Ectodermal cell (in vitro differentiated cells): Measurements from ENCODE around the gene NENF.
A peak's percentile ranks its signal among the peaks of the same experiment; 100 is the strongest.

ENCODE experiments used
- H3K27ac ChIP-seq: 2 replicates; pipeline ENCODE4 v1.7.0; 2013; ENCODE audit warnings: mild to moderate bottlenecking, low read depth, low read length; ENCODE audit not compliant: insufficient read depth, poor library complexity, severe bottlenecking
- H3K27me3 ChIP-seq: 2 replicates; pipeline ENCODE4 v1.7.0; 2013; ENCODE audit warnings: mild to moderate bottlenecking, low read length; ENCODE audit not compliant: insufficient read depth, control insufficient read depth, poor library complexity, severe bottlenecking
- H3K36me3 ChIP-seq: one replicate; pipeline ENCODE4 v1.7.0; 2013; ENCODE audit warnings: low read length; ENCODE audit not compliant: control insufficient read depth, insufficient read depth
- H3K4me1 ChIP-seq: one replicate; pipeline ENCODE4 v1.7.0; 2013; ENCODE audit warnings: low read length; ENCODE audit not compliant: control insufficient read depth, insufficient read depth
- H3K4me3 ChIP-seq: 2 replicates; pipeline ENCODE4 v1.7.0; 2013; ENCODE audit warnings: low read depth, low read length, control low read depth; ENCODE audit not compliant: insufficient read depth
- H3K9me3 ChIP-seq: 2 replicates; pipeline ENCODE4 v1.7.0; 2013; ENCODE audit warnings: mild to moderate bottlenecking, low read length, moderate library complexity; ENCODE audit not compliant: control insufficient read depth
- WGBS, 2 experiments: methylation state at CpG; one replicate each; pipeline ENCODE4 v1.1.7; 2013; ENCODE audit warnings: missing lambda C conversion rate in 2 of 2; 5-methylcytosine and 5-hydroxymethylcytosine counted together

The NENF gene

DNA sequence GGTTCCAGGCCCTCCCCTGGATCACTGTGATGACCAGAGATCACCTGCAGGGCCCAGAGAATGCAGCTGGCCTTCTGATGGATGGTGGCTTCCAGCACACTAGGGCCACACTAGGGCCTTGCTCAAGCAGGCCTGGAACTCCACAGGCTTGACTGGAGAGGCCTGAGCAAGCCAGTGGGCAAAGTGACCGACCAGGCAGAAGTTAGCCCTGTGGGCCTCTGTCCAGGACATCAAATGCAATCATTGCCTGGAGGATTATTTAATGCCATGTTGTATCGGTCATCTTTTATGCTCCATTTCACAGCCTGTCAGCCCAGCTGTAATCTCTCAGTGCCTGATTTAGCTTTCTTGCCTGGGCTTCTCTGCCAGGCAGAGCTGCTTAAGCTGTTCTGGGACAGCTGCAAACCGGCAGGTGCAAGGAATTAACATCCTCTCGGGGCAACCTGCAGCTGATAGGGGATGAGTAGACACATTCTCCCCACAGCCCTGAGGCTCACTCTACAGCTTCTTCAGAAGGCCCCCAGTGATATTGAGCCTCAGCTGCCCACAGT, 17.7 kb downstream of the NENF start:
- WGBS, 2 experiments = 88% methylated on average over 4 of the region's 4 CpGs
- H3K36me3 ChIP-seq = no peaks in the 10 kb centered on the region
- no peaks in the 10 kb centered on the region for H3K27me3 ChIP-seq
- no peak overlapping the region for H3K4me3 ChIP-seq
- peaks cover 9% of the 10 kb centered on the region for H3K4me1 ChIP-seq
- no peaks in the 10 kb centered on the region for H3K9me3 ChIP-seq
- peak overlapping the region; percentile 50 for H3K27ac ChIP-seq

- WGBS, 2 experiments = 88 to 91% methylated on average over 6 of the region's 6 CpGs
- H3K4me3 ChIP-seq = no peak overlapping the region
- no peaks in the 10 kb centered on the region for H3K9me3 ChIP-seq
- no peak overlapping the region for H3K27ac ChIP-seq
- no peaks in the 10 kb centered on the region for H3K36me3 ChIP-seq
- peaks cover 9% of the 10 kb centered on the region for H3K4me1 ChIP-seq
- H3K27me3 ChIP-seq = no peaks in the 10 kb centered on the region
Measured at GRCh38 chr1:212451416-212452322, 18.9 kb downstream of the NENF start.

DNA sequence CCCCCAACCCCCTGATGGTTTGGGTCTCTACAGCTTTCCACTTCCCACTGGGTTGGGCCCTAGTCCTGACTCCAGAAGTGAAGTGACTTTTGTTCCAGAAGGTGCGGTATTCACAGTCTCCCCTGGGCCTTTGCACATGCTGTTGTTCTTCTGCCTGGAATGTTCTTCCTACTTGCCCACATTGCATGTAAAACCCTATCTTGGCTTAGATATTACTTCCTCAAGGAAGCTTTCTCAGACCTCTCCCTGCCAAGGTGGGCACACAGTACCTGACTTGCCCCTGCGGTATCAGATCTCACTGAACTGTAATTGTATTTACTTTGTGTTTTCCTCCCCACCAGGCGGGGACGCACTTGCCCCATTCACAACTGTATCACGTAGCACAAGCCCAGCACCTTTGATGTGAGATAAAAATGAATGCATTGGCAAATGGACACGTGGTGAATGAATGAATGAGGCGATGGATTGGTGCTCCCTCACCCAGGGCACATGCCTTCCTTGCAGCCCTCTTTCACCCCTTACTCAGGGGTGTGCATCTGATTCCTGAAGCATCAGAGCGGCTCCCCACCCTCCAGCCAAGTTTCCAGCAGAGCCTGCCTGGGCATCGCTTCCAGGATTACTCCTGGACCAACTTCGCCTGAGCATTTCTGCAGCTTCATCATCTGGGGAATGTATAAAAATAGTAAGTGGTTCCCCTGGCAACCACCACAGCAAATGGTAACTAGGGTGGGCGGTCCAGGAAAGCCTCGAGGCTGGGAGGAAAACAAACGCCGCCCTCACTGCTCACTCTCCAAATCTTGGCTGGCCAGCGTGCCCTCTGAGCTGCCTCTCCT, 19.8 kb downstream of the NENF start:
- H3K27ac ChIP-seq = no peak overlapping the region
- H3K4me1 ChIP-seq = peaks cover 9% of the 10 kb centered on the region
- H3K27me3 ChIP-seq = no peaks in the 10 kb centered on the region
- H3K9me3 ChIP-seq = no peaks in the 10 kb centered on the region
- 88 to 89% methylated on average over 15 of the region's 15 CpGs for WGBS, 2 experiments
- H3K4me3 ChIP-seq = no peak overlapping the region
- H3K36me3 ChIP-seq = no peaks in the 10 kb centered on the region

- H3K4me3 ChIP-seq = no peak overlapping the region
- H3K27me3 ChIP-seq = no peaks in the 10 kb centered on the region
- H3K36me3 ChIP-seq = no peaks in the 10 kb centered on the region
- WGBS, 2 experiments = 79 to 82% methylated on average over 12 of the region's 12 CpGs
- no peak overlapping the region for H3K27ac ChIP-seq
- no peaks in the 10 kb centered on the region for H3K9me3 ChIP-seq
- H3K4me1 ChIP-seq = peaks cover 9% of the 10 kb centered on the region
Measured at GRCh38 chr1:212453156-212453857, 20.6 kb downstream of the NENF start.

- Histone ChIP-seq H3K27me3 (no peaks in the 10 kb centered on the region), H3K36me3 (no peaks in the 10 kb centered on the region), H3K27ac (no peak overlapping the region), H3K4me1 (peaks cover 9% of the 10 kb centered on the region), H3K4me3 (no peak overlapping the region), H3K9me3 (no peaks in the 10 kb centered on the region)
- 90 to 94% methylated on average over 3 of the region's 3 CpGs for WGBS, 2 experiments
Measured at GRCh38 chr1:212454741-212455140, 22.0 kb downstream of the NENF start.

GRCh38 chr1:212455401-212455800, 22.7 kb downstream of the NENF start:
- no peak overlapping the region for H3K4me3 ChIP-seq
- H3K27ac ChIP-seq = no peak overlapping the region
- no peaks in the 10 kb centered on the region for H3K9me3 ChIP-seq
- 88 to 98% methylated on average over 2 of the region's 2 CpGs for WGBS, 2 experiments
- no peaks in the 10 kb centered on the region for H3K27me3 ChIP-seq
- H3K36me3 ChIP-seq = no peaks in the 10 kb centered on the region
- H3K4me1 ChIP-seq = peaks cover 9% of the 10 kb centered on the region

DNA sequence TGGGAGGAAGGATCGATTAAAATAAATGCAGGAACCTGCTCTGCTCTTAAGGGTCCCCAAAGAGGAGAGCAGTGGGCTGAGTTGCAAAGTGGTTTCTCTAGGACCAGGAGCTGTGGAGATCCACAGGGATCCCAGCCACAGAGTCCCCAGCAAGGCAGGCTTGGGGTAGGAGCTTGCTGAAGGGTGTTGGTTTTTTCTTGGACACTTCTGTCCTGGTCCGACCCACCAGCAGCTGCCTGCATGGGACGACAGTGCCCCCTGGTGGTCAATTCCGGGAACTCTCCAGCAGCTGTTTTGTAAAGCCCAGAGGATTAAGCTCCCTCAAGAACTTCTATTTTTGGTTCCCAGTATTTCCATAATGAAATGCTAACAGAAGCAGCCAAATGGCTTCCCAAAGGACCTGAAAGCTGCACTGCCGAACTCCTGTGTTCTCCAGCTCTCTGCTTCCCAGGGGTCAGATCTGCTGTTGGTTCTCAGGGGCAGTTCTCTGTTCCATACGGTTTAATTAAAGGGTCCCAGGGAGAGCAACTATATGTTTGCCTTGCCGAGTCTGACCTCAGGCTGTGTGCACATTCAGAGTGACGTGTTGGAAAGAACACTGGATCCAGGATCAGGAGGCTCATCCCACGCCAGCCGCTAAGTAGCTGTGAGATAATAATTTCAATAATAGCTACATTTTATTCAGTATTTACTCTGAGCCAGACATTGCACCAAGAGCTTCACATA, 23.2 kb downstream of the NENF start:
- Histone ChIP-seq H3K27ac (no peak overlapping the region), H3K4me3 (no peak overlapping the region)
- 51% methylated on average over 9 to 10 of the region's 10 CpGs for WGBS, 2 experiments

GRCh38 chr1:212457740-212458338, 25.1 kb downstream of the NENF start:
- Histone ChIP-seq H3K36me3 (no peaks in the 10 kb centered on the region), H3K27ac (no peak overlapping the region), H3K27me3 (no peaks in the 10 kb centered on the region), H3K4me3 (no peak overlapping the region), H3K4me1 (peaks cover 6% of the 10 kb centered on the region), H3K9me3 (no peaks in the 10 kb centered on the region)
- WGBS, 2 experiments = 55 to 60% methylated on average over 8 of the region's 8 CpGs

More for the DNA sequence above, 23.2 kb downstream of the NENF start:
- H3K36me3 ChIP-seq = no peaks in the 10 kb centered on the region
- H3K4me1 ChIP-seq = peaks cover 6% of the 10 kb centered on the region
- H3K9me3 ChIP-seq = no peaks in the 10 kb centered on the region
- no peaks in the 10 kb centered on the region for H3K27me3 ChIP-seq

DNA sequence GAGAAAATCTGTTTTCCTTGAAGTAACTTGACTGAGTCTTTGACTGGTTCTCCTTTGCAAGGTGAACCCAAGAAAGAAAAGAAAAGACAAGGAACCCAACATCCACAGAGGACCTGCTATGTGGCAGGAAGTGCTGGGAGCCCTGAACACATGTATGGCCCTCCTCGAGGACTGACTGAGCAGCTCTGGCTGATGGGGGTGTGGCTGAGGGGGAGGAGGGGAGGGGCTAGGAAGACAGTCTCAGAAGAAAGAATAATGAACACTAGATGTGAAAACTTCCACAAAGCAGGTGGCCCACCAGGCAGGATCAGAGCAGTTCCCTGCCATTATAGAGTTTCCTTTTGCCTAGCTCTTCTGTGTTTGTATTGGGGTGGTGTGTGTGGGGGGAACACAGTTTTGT, 26.1 kb downstream of the NENF start:
- 57 to 76% methylated on average over 1 of the region's 1 CpG for WGBS, 2 experiments
- no peak overlapping the region for H3K4me3 ChIP-seq
- H3K36me3 ChIP-seq = no peaks in the 10 kb centered on the region
- H3K4me1 ChIP-seq = peaks cover 6% of the 10 kb centered on the region
- H3K27ac ChIP-seq = no peak overlapping the region
- no peaks in the 10 kb centered on the region for H3K27me3 ChIP-seq
- H3K9me3 ChIP-seq = no peaks in the 10 kb centered on the region
